ENCODE data around the gene VKORC1. TPM values are rescaled to one million over a fixed set of nuclear protein-coding genes. Genes with fewer than 3 reads are reported as not detected.

Gene VKORC1
- total RNA-seq: 58.1 and 74.6 TPM in 2 replicates

GRCh38 chr16:31094424-31095120 lies at the start of gene VKORC1:
Gene VKORC1 (minus strand): TSS chr16:31094797. CDS start chr16:31094729, 68 bp downstream.

GRCh38 chr16:31135535-31136286 lies 41.1 kb upstream of the VKORC1 start, which contains the start of gene PRSS8:
Gene PRSS8 (minus strand): TSS chr16:31135727. CDS start chr16:31135498, 229 bp downstream.

DNA sequence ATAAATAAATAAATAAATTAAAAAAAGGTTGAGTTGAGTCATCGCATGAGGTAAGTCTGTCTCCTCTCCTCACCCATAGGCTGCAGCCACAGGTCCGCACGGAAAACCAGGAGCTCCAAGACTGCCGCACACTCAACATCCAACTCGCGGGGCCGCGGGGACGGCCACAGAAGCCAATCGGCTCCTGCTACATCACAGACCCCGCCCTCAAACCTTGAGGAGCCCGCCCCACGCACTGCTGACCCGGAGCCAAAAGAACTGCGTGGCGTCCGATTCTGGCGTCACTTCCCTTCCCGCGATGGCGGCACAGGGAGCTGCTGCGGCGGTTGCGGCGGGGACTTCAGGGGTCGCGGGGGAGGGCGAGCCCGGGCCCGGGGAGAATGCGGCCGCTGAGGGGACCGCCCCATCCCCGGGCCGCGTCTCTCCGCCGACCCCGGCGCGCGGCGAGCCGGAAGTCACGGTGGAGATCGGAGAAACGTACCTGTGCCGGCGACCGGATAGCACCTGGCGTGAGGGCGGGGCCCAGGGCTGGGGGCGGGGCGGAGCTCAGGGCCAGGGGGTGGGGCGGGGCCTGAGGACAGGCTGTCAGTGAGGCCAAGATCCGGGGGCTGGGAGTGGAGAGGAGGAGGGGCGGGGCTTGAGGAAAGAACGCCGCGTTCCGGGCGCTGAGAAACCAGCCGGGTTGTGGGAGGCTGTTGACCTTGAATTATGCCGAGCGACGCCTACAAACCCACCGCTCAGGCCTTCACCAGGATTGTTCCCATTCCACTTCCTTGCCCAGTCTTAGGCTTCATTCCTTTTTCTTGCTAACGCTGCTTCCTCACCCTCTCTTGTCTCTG lies 23.0 kb upstream of the VKORC1 start, which contains the start of gene KAT8:
KAT8 (plus strand) TSS at position 281 of the 839 bp plus-strand sequence; CDS start at position 299, 18 bp downstream.

DNA sequence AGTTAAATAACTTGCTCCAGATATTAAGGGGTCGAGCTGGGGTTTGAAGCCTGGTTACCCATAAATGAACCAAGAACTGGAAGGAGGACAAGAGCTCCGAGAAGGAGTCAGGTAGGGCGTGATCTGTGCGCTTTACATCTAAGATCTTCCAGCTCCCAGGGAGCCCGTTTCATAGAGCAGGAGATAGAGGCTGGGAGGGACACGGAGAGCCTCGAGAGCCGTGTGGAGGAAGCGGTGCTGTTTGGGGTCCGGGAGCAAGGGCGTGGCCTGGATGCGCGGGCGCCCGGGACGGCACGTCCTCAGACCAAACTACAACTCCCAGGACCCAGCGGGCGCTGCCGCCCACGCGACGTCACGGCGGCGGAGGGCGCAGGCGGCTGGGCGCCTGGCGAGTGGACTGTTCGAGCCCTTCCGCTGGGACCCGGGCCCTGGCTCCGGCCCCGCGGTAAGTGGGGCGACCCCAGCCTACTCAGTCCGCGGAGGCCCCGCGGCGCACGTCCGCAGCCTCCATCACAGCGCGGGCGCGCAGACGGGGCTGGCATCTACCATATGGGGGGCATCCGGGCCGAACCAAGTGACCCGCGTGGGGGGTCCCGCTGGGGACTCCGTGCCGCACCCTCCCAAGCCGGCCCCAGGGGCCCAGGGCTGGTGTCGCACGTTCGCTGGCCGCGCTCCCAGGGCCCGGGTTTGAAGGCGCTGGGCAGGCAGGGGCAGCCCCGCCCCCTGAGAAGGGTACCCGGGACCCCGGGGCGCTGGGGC lies 13.6 kb upstream of the VKORC1 start, which contains the start of gene BCKDK:
BCKDK (plus strand) TSS at position 352 of the 759 bp plus-strand sequence. CDS start 838 bp downstream, outside the sequence.

DNA sequence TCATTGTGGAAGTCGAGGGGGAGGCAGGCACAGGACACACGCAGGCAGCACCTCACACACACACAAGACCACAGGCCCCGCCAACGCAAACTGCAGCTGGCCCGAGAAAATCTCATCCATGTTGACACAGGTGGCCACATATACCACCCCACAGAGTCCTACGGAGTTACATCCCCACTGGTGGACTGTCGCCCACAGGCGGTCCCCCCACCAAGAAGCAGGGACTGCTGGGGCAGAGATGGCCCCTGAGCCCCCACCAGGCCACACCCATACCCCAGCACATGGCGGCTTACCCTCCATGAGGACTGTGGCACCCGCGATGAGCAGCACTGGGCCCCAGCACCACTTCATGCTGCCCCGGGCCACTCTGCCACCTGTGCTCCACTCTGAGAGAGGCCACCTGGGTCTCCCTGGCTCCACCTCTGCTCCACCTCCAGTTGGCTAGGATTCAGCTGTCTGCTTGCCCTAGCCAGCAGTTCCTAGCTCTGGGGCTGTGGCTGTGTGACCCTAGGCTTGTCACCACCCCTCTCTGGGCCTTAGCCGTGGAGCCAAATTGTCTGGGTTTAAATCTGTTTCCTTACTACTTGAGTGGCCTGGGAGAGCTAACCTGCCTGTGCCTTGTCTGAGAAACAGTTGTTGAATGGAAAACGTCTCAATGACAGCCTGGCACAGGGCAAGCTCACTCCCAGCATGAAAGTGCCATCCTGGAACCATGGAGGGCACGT lies 6.0 kb downstream of the VKORC1 start, which contains the start of gene PRSS53:
PRSS53 (minus strand) TSS at position 485 of the 725 bp plus-strand sequence; CDS start at position 351, 134 bp downstream.

DNA sequence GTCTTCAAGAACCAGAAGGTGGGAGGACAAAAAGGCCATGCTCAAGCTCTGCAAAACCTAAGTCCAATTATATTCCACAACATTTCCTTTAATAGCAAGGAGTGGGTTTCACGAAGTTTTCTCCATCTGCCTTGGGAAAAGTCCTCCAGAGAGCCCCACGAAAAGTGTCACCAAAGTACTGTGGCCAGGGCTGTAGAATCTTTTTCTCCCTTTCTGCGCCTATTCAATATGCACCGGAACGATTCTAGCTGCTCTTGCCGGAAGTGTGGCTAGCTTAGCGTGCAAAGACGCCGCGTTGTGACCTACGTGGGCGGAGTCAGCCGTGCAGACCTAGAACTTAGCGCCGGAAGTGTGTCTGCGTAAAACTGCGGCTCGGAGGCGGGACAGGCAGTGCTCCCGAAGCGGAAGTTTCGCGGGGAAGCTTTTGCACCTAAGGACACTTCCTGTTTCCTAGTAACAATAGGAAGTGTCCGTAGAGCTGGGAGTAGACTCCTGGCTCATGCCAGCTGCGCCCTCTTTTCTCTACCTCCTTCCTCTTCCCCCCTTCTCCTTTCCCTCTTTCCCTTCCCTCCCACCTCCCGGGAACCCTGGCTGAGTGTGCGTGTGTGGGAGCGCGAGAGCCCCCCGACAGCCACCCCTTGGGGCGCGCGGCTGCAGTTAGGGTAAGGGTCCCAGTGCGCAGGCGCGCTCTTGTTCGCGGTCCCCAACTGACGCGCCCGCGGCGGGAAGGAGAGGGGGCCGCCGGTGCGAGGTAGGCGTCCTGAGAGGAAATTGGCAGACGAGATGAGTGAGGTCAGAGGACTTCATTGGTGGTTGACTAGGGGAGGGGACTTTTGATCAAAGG lies 20.4 kb downstream of the VKORC1 start, which contains the start of the genes ZNF646 and ZNF668:
ZNF646 (plus strand) TSS at position 453 of the 844 bp plus-strand sequence. CDS start 1,903 bp downstream, outside the sequence.
ZNF668 (minus strand) TSS at position 271 of the 844 bp plus-strand sequence. CDS start 9,781 bp downstream, outside the sequence.

Other genes starting within 250 kb of the VKORC1 start
- gene BCL7C, start 200.7 kb downstream of the VKORC1 start, total RNA-seq: 19.8 and 26.7 TPM in 2 replicates
- 0.09 TPM in 2 replicates for gene CTF1, start 198.2 kb downstream of the VKORC1 start, total RNA-seq
- 21.0 and 21.5 TPM in 2 replicates for gene FBXL19, start 171.2 kb downstream of the VKORC1 start, total RNA-seq
- gene ORAI3, start 145.7 kb downstream of the VKORC1 start, total RNA-seq: 12.0 and 13.3 TPM in 2 replicates
- 2.2 and 2.6 TPM in 2 replicates for gene SETD1A, start 137.0 kb downstream of the VKORC1 start, total RNA-seq
- gene HSD3B7, start 109.6 kb downstream of the VKORC1 start, total RNA-seq: 4.1 and 7.4 TPM in 2 replicates
- under 0.01 TPM in 2 replicates for gene STX1B, start 84.2 kb downstream of the VKORC1 start, total RNA-seq
- 28.2 and 30.4 TPM in 2 replicates for gene STX4, start 61.2 kb downstream of the VKORC1 start, total RNA-seq
- gene ZNF668, start 20.6 kb downstream of the VKORC1 start, total RNA-seq: 7.3 and 7.6 TPM in 2 replicates
- 9.1 and 14.4 TPM in 2 replicates for gene ZNF646, start 20.4 kb downstream of the VKORC1 start, total RNA-seq
- gene PRSS53, start 5.9 kb downstream of the VKORC1 start, total RNA-seq: 0.45 and 1.8 TPM in 2 replicates
- gene BCKDK, start 13.6 kb upstream of the VKORC1 start, total RNA-seq: 15.0 and 18.7 TPM in 2 replicates
- gene KAT8, start 22.9 kb upstream of the VKORC1 start, total RNA-seq: 32.3 and 36.2 TPM in 2 replicates
- gene PRSS8, start 40.9 kb upstream of the VKORC1 start, total RNA-seq: not detected in 2 replicates
- 0.09 and 0.27 TPM in 2 replicates for gene PRSS36, start 55.3 kb upstream of the VKORC1 start, total RNA-seq
- gene FUS, start 85.3 kb upstream of the VKORC1 start, total RNA-seq: 39.0 and 44.7 TPM in 2 replicates
- gene PYCARD, start 108.0 kb upstream of the VKORC1 start, total RNA-seq: 43.1 and 63.2 TPM in 2 replicates
- gene TRIM72, start 119.3 kb upstream of the VKORC1 start, total RNA-seq: not detected in 2 replicates
- not detected in 2 replicates for gene PYDC1, start 122.3 kb upstream of the VKORC1 start, total RNA-seq
- under 0.01 TPM in 1 of 2 replicates, not detected in the other for gene ITGAM, start 165.2 kb upstream of the VKORC1 start, total RNA-seq

Measured in endothelial cell of coronary artery (primary cell).